HCT116 (cell line): ENCODE data around the gene FOXK1. TPM values are rescaled to one million over a fixed set of nuclear protein-coding genes. Genes with fewer than 3 reads are reported as not detected.

Source experiments
- ATAC-seq: fragments of 200-7000 bp; cut with Tn5 transposase; 2 replicates; pipeline ENCODE4 v1.9.1; 2020; ENCODE audit warnings: mild to moderate bottlenecking, moderate library complexity
- BruUV-seq: library from RNA; stranded (reverse); fragments of 400-500 nt; replicated peaks from 2 replicates; lab custom pipeline; 2021; lab: Mats Ljungman, UMichigan
- CTCF ChIA-PET: fragments of 300-600 bp; sonication (Branson Sonifier 250); formaldehyde crosslinking; loops from one replicate; lab custom pipeline; 2021; ENCODE audit warnings: antibody characterized with exemption; lab: Charles Lee
- POLR2A ChIA-PET: fragments of 300-600, 350-600 bp; sonication (Branson Sonifier 250); formaldehyde crosslinking; loops from one replicate; lab custom pipeline; 2021; ENCODE audit warnings: antibody characterized with exemption; lab: Charles Lee
- RAD21 ChIA-PET, 2 experiments: fragments of 300-600 bp; sonication (Branson Sonifier 250); formaldehyde crosslinking; loops; one replicate each; lab custom pipeline; 2023; ENCODE audit warnings: low total read pairs in 2 of 2; ENCODE audit not compliant: uncharacterized antibody in 2 of 2, unreplicated experiment in 2 of 2, low non-redundant PET in 1 of 2; lab: Charles Lee
- DNase-seq: peaks from one replicate; pipeline ENCODE4 v3.0.0-alpha.2; 2010; ENCODE audit warnings: low read depth, low spot score
- H2AFZ ChIP-seq: fragments of 200-600 bp; shearing (Covaris generic), sonication (generic); 2 replicates; pipeline ENCODE4 v1.6.1; 2017; ENCODE audit warnings: low read depth, mixed run types, mixed read lengths, antibody characterized with exemption, low read length; ENCODE audit not compliant: poor library complexity, severe bottlenecking
- H3K27ac ChIP-seq: 2 replicates; pipeline ENCODE4 v1.5.1; 2012; ENCODE audit warnings: low read depth, low read length
- H3K27me3 ChIP-seq: fragments of 200-600 bp; sonication (generic); 2 replicates; pipeline ENCODE4 v1.6.1; 2016; ENCODE audit warnings: mixed run types, low read length, mixed read lengths; ENCODE audit not compliant: insufficient read depth
- H3K36me3 ChIP-seq, 2 experiments: fragments of 200-500 bp in 1 of 2; fragments of 200-600 bp in 1 of 2; sonication (Bioruptor generic) in 1 of 2; sonication (generic) in 1 of 2; 2 replicates each; pipeline versions ENCODE4 v1.5.1 to v1.6.1; 2014 to 2016; ENCODE audit warnings: low read length in 2 of 2, inconsistent platforms in 1 of 2, mixed read lengths in 1 of 2, mixed run types in 1 of 2; ENCODE audit not compliant: insufficient read depth in 2 of 2, control insufficient read depth in 1 of 2
- H3K4me1 ChIP-seq, 2 experiments: fragments of 200-600 bp in 1 of 2; sonication (generic) in 1 of 2; 2 replicates each; pipeline versions ENCODE4 v1.5.1 to v1.6.1; 2012 to 2017; ENCODE audit warnings: low read length in 2 of 2, inconsistent platforms in 1 of 2, mild to moderate bottlenecking in 1 of 2, mixed read lengths in 1 of 2, mixed run types in 1 of 2, moderate library complexity in 1 of 2; ENCODE audit not compliant: insufficient read depth in 2 of 2, control insufficient read depth in 1 of 2
- H3K4me2 ChIP-seq: fragments of 200-600 bp; sonication (generic); 2 replicates; pipeline ENCODE4 v1.6.1; 2017; ENCODE audit warnings: mixed run types, low read length, mixed read lengths
- H3K4me3 ChIP-seq, 2 experiments: fragments of 200-600 bp in 1 of 2; sonication (generic) in 1 of 2; replicated peaks in 1 of 2; 2 replicates each; pipeline ENCODE4 v1.5.1; 2011 to 2016; ENCODE audit warnings: low read length in 2 of 2, control low read depth in 1 of 2, low read depth in 1 of 2, mild to moderate bottlenecking in 1 of 2, mixed read lengths in 1 of 2, mixed run types in 1 of 2
- H3K79me2 ChIP-seq: fragments of 200-600 bp; sonication (generic); 2 replicates; pipeline ENCODE4 v1.6.1; 2017; ENCODE audit warnings: mild to moderate bottlenecking, mixed run types, low read length, moderate library complexity, mixed read lengths; ENCODE audit not compliant: insufficient read depth
- H3K9ac ChIP-seq: fragments of 200-600 bp; sonication (generic); 2 replicates; pipeline ENCODE4 v1.6.1; 2016; ENCODE audit warnings: low read length, mixed read lengths
- H3K9me2 ChIP-seq: fragments of 200-600 bp; sonication (generic), shearing (Covaris generic); 2 replicates; pipeline ENCODE4 v1.6.1; 2017; ENCODE audit warnings: mixed run types, mild to moderate bottlenecking, moderate library complexity; ENCODE audit not compliant: insufficient read depth
- H3K9me3 ChIP-seq, 2 experiments: fragments of 200-500 bp in 1 of 2; fragments of 200-600 bp in 1 of 2; sonication (Bioruptor generic) in 1 of 2; sonication (generic) in 1 of 2; 2 replicates each; pipeline ENCODE4 v1.6.1; 2014 to 2017; ENCODE audit warnings: low read length in 2 of 2, mixed read lengths in 2 of 2, inconsistent platforms in 1 of 2, low read depth in 1 of 2, mild to moderate bottlenecking in 1 of 2, mixed run types in 1 of 2, moderate library complexity in 1 of 2; ENCODE audit not compliant: control insufficient read depth in 1 of 2, insufficient read depth in 1 of 2
- H4K20me1 ChIP-seq: fragments of 200-600 bp; sonication (generic), shearing (Covaris generic); 2 replicates; pipeline ENCODE4 v1.6.1; 2017; ENCODE audit warnings: mixed run types, mild to moderate bottlenecking, moderate library complexity; ENCODE audit not compliant: insufficient read depth
- ATF3 ChIP-seq: IDR thresholded peaks from 2 replicates; pipeline ENCODE4 v1.6.1; 2012
- CBX3 ChIP-seq: IDR thresholded peaks from 2 replicates; pipeline ENCODE4 v1.6.1; 2012; ENCODE audit warnings: low read depth
- CEBPB ChIP-seq: IDR thresholded peaks from 2 replicates; pipeline ENCODE4 v1.6.1; 2012; ENCODE audit warnings: low read depth
- CTCF ChIP-seq, 3 experiments: fragments of 200-600 bp in 1 of 3; sonication (generic) in 1 of 3; IDR thresholded peaks in 2 of 3; conservative IDR thresholded peaks in 1 of 3; 2 replicates each; pipeline ENCODE4 v1.5.1; 2012 to 2017; ENCODE audit warnings: low read depth in 2 of 3, low read length in 2 of 3, antibody characterized with exemption in 1 of 3, borderline replicate concordance in 1 of 3, control low read depth in 1 of 3, mild to moderate bottlenecking in 1 of 3, mixed read lengths in 1 of 3, mixed run types in 1 of 3, moderate library complexity in 1 of 3; ENCODE audit not compliant: insufficient read depth in 1 of 3
- EGR1 ChIP-seq: IDR thresholded peaks from 2 replicates; pipeline ENCODE4 v1.6.1; 2012; ENCODE audit warnings: low read depth
- ELF1 ChIP-seq: IDR thresholded peaks from 2 replicates; pipeline ENCODE4 v1.6.1; 2012; ENCODE audit warnings: low read depth, borderline replicate concordance
- EZH2 ChIP-seq: fragments of 200-600 bp; sonication (generic); IDR thresholded peaks from 2 replicates; pipeline ENCODE4 v1.6.1; 2017; ENCODE audit warnings: antibody characterized with exemption, mixed run types
- EZH2phosphoT487 ChIP-seq: fragments of 200-600 bp; IDR thresholded peaks from 2 replicates; pipeline ENCODE4 v1.6.1; 2018; ENCODE audit warnings: antibody characterized with exemption, borderline replicate concordance
- JUND ChIP-seq: IDR thresholded peaks from 2 replicates; pipeline ENCODE4 v1.6.1; 2012
- MAX ChIP-seq: IDR thresholded peaks from 2 replicates; pipeline ENCODE4 v1.6.1; 2012
- POLR2A ChIP-seq: IDR thresholded peaks from 2 replicates; pipeline ENCODE4 v1.7.0; 2011; ENCODE audit warnings: borderline replicate concordance; ENCODE audit not compliant: insufficient read depth, insufficient read length; ENCODE audit errors: extremely low read depth
- POLR2AphosphoS5 ChIP-seq: IDR thresholded peaks from 2 replicates; pipeline ENCODE4 v1.6.1; 2011; ENCODE audit warnings: mild to moderate bottlenecking, low read depth, low read length, moderate library complexity
- RAD21 ChIP-seq: IDR thresholded peaks from 2 replicates; pipeline ENCODE4 v1.6.1; 2012; ENCODE audit warnings: low read depth, mild to moderate bottlenecking
- SIN3A ChIP-seq: IDR thresholded peaks from 2 replicates; pipeline ENCODE4 v1.6.1; 2012; ENCODE audit warnings: low read depth
- SRF ChIP-seq: IDR thresholded peaks from 2 replicates; pipeline ENCODE4 v1.6.1; 2012; ENCODE audit warnings: low read depth
- TCF7L2 ChIP-seq: IDR thresholded peaks from 2 replicates; pipeline ENCODE4 v1.7.0; 2011; ENCODE audit warnings: borderline replicate concordance, inconsistent platforms; ENCODE audit not compliant: insufficient read depth, insufficient read length; ENCODE audit errors: extremely low read depth
- YY1 ChIP-seq: IDR thresholded peaks from 2 replicates; pipeline ENCODE4 v1.6.1; 2011; ENCODE audit warnings: low read length, low read depth, moderate library complexity, mild to moderate bottlenecking; ENCODE audit not compliant: insufficient replicate concordance; ENCODE audit errors: extremely low read depth
- ZFX ChIP-seq: fragments of 450-650 bp; IDR thresholded peaks from 2 replicates; pipeline ENCODE4 v1.6.1; 2017
- ZNF274 ChIP-seq: fragments of 200-500 bp; sonication (Bioruptor generic); IDR thresholded peaks from 2 replicates; pipeline ENCODE4 v1.6.1; 2014; ENCODE audit warnings: mild to moderate bottlenecking, low read depth, low read length, inconsistent platforms
- intact Hi-C: fragments of 100-400 bp; cut with micrococcal nuclease; formaldehyde crosslinking; loops from 2 replicates; pipeline ENCODE4 v1.10.0; 2022
- total RNA-seq: library from RNA; stranded (reverse); gene quantifications from one replicate; pipeline ENCODE4 v1.2.1, GENCODE V29; 2021; ENCODE audit not compliant: unreplicated experiment

The FOXK1 gene
- total RNA-seq, 1 experiment from 2014 or later: 60.5 TPM

GRCh38 chr7:4703532-4703931 is 21.4 kb downstream of the FOXK1 start:
- Histone ChIP-seq H3K79me2 (peaks cover 98% of the 10 kb centered on the region), H3K4me1 (no peaks in the 10 kb centered on the region; a peak in 1 of 4 replicates), H4K20me1 (0 out of 2 replicates have a peak, but pooled peaks cover 3% of the 10 kb centered on the region), H3K27me3 (no peaks in the 10 kb centered on the region), H3K36me3 (no peaks in the 10 kb centered on the region), H3K4me2 (no peak overlapping the region), H2AFZ (no peak overlapping the region), H3K27ac (no peak overlapping the region), H3K9me3 (no peaks in the 10 kb centered on the region), H3K9me2 (no peaks in the 10 kb centered on the region), H3K4me3 (no peak overlapping the region), H3K9ac (no peak overlapping the region)
- CTCF ChIA-PET: no interaction called here
- TF ChIP-seq SRF (no peak), MAX (no peak), EZH2 (no peak), POLR2A (no peak), CTCF (IDR thresholded peaks at IDR 0.05 in 2 of 3, conservative IDR thresholded peaks at IDR 0.05 in 1 of 3; ENCODE audit: borderline replicate concordance in 1 of 3, insufficient read depth in 1 of 3, low read depth in 2 of 3, low read length in 2 of 3) (no peak), ZNF274 (no peak), ELF1 (no peak), EZH2phosphoT487 (no peak), EGR1 (no peak), RAD21 (no peak), JUND (no peak), POLR2AphosphoS5 (no peak), SIN3A (no peak), CEBPB (no peak), ZFX (no peak), YY1 (no peak), TCF7L2 (no peak), CBX3 (no peak), ATF3 (no peak)
- POLR2A ChIA-PET: no interaction called here
- DNase-seq: no peak
- intact Hi-C loops: no loop called here
- RAD21 ChIA-PET: no interaction called here
- no peak for ATAC-seq
- no TSS peak for BruUV-seq
